ENCODE data around the gene CDH13.

The CDH13 gene

GRCh38 chr16:82793528-82794245 is 166.9 kb downstream of the CDH13 start:
- no peak for DNase-seq

GRCh38 chr16:82796047-82796446 is 169.3 kb downstream of the CDH13 start:
- DNase-seq, result no peak

GRCh38 chr16:82801361-82801760 is 174.6 kb downstream of the CDH13 start:
- DNase-seq, result no peak

- no peak for DNase-seq
Observed at GRCh38 chr16:82805866-82806265, 179.1 kb downstream of the CDH13 start.

GRCh38 chr16:82807311-82807710 is 180.5 kb downstream of the CDH13 start:
- DNase-seq, result no peak

- no peak for DNase-seq
Observed at GRCh38 chr16:82808036-82808435, 181.3 kb downstream of the CDH13 start.

- DNase-seq, result no peak
Observed at GRCh38 chr16:82810077-82810476, 183.3 kb downstream of the CDH13 start.

- no peak for DNase-seq
Observed at GRCh38 chr16:82814059-82814458, 187.3 kb downstream of the CDH13 start.

- DNase-seq, result no peak
Observed at GRCh38 chr16:82819286-82819685, 192.5 kb downstream of the CDH13 start.

- no peak for DNase-seq
Observed at GRCh38 chr16:82820855-82821254, 194.1 kb downstream of the CDH13 start.

GRCh38 chr16:82824408-82824807 is 197.6 kb downstream of the CDH13 start:
- DNase-seq, result no peak

- no peak for DNase-seq
Observed at GRCh38 chr16:82829301-82829700, 202.5 kb downstream of the CDH13 start.

GRCh38 chr16:82830944-82831343 is 204.2 kb downstream of the CDH13 start:
- DNase-seq, result no peak

- DNase-seq, result no peak
Observed at GRCh38 chr16:82832821-82833220, 206.1 kb downstream of the CDH13 start.

- DNase-seq, result no peak
Observed at GRCh38 chr16:82833378-82833993, 206.7 kb downstream of the CDH13 start.

GRCh38 chr16:82834151-82834815 is 207.5 kb downstream of the CDH13 start:
- DNase-seq, result no peak

GRCh38 chr16:82835487-82836155 is 208.9 kb downstream of the CDH13 start:
- no peak for DNase-seq

- no peak for DNase-seq
Observed at GRCh38 chr16:82841108-82841507, 214.3 kb downstream of the CDH13 start.

- no peak for DNase-seq
Observed at GRCh38 chr16:82843606-82844271, 217.0 kb downstream of the CDH13 start.

GRCh38 chr16:82845116-82845515 is 218.3 kb downstream of the CDH13 start:
- DNase-seq, result no peak

- no peak for DNase-seq
Observed at GRCh38 chr16:82846806-82847205, 220.0 kb downstream of the CDH13 start.

- no peak for DNase-seq
Observed at GRCh38 chr16:82848013-82848412, 221.2 kb downstream of the CDH13 start.

GRCh38 chr16:82852388-82853008 is 225.7 kb downstream of the CDH13 start:
- no peak for DNase-seq
